ENCODE results near the gene WIPF1. TPM values are rescaled to one million over a fixed set of nuclear protein-coding genes. Genes with fewer than 3 reads are reported as not detected.

Gene WIPF1
- total RNA-seq, 1 experiment from 2014 or later: 6.4 TPM

DNA sequence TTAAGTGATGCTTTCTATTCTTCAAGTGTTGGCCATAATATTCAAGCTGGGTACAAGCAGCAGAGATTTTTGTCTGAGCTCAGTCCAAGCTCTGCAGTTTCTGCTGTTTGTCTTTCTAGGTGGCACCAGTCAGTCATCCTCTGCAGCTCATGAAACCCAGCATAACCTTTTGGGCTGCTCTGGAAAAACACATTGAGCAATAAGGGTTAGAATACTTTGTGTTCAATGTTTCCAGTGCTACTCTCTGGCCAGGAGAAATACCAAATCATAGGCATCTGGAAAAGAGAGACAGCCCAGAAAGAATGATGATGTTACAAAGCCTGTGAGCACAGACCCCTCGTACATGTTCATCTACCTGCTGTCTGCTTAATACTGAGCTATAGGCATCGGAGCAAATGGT, 19.5 kb upstream of the WIPF1 start:
- POLR2A ChIA-PET: no interaction called here

DNA sequence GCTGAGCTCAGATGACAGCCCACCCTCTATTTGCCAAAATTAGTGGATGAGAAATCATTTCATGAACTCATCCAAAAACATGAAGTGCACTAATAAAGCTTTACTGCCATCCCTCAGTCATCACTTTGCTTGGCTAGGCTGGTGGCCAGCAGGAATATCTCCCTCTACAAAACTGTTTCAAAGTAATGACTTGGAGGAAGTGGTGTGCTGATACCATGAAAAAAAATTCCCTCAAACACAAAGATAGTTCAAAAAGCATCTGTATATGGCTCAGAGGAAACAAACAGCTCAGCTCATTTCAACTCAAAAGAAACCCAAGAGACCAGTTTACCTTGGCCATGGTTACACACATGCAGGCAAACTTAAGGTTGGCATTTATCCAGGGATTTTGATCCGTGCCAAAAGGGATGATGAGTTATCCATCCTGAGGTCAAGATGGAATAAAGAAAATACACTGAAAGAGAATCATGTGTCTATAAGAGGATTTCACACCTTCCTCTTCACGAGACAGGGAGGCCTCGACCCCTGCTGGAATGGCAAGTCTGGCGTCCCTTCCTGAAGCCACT, 18.4 kb upstream of the WIPF1 start:
- H3K4me3 Mint-ChIP-seq: no peak overlapping the region
- TF ChIP-seq, protein P1, sequence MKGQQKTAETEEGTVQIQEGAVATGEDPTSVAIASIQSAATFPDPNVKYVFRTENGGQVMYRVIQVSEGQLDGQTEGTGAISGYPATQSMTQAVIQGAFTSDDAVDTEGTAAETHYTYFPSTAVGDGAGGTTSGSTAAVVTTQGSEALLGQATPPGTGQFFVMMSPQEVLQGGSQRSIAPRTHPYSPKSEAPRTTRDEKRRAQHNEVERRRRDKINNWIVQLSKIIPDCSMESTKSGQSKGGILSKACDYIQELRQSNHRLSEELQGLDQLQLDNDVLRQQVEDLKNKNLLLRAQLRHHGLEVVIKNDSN (CRISPR knock-in tag; IDR thresholded peaks at IDR 0.05): no peak
- TF ChIP-seq ZNF232 (CRISPR knock-in tag; IDR thresholded peaks at IDR 0.05) (no peak), ZBTB21 (CRISPR knock-in tag; IDR thresholded peaks at IDR 0.05; ENCODE audit: borderline replicate concordance) (no peak), NR1H2 (CRISPR knock-in tag; IDR thresholded peaks at IDR 0.05) (no peak), GRHL2 (CRISPR knock-in tag; IDR thresholded peaks at IDR 0.05; ENCODE audit: insufficient replicate concordance, severe bottlenecking) (no peak), NFATC4 (CRISPR knock-in tag; IDR thresholded peaks at IDR 0.05) (no peak), EMX1 (CRISPR knock-in tag; IDR thresholded peaks at IDR 0.05) (no peak), IRF2 (CRISPR knock-in tag; IDR thresholded peaks at IDR 0.05; ENCODE audit: borderline replicate concordance, low read depth) (no peak), HMGA2 (CRISPR knock-in tag; IDR thresholded peaks at IDR 0.05) (no peak), RORB (CRISPR knock-in tag; IDR thresholded peaks at IDR 0.05) (no peak), ZNF263 (CRISPR knock-in tag; IDR thresholded peaks at IDR 0.05; ENCODE audit: low read depth) (no peak)
- TF ChIP-seq, protein P2, sequence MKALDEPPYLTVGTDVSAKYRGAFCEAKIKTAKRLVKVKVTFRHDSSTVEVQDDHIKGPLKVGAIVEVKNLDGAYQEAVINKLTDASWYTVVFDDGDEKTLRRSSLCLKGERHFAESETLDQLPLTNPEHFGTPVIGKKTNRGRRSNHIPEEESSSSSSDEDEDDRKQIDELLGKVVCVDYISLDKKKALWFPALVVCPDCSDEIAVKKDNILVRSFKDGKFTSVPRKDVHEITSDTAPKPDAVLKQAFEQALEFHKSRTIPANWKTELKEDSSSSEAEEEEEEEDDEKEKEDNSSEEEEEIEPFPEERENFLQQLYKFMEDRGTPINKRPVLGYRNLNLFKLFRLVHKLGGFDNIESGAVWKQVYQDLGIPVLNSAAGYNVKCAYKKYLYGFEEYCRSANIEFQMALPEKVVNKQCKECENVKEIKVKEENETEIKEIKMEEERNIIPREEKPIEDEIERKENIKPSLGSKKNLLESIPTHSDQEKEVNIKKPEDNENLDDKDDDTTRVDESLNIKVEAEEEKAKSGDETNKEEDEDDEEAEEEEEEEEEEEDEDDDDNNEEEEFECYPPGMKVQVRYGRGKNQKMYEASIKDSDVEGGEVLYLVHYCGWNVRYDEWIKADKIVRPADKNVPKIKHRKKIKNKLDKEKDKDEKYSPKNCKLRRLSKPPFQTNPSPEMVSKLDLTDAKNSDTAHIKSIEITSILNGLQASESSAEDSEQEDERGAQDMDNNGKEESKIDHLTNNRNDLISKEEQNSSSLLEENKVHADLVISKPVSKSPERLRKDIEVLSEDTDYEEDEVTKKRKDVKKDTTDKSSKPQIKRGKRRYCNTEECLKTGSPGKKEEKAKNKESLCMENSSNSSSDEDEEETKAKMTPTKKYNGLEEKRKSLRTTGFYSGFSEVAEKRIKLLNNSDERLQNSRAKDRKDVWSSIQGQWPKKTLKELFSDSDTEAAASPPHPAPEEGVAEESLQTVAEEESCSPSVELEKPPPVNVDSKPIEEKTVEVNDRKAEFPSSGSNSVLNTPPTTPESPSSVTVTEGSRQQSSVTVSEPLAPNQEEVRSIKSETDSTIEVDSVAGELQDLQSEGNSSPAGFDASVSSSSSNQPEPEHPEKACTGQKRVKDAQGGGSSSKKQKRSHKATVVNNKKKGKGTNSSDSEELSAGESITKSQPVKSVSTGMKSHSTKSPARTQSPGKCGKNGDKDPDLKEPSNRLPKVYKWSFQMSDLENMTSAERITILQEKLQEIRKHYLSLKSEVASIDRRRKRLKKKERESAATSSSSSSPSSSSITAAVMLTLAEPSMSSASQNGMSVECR (CRISPR knock-in tag; IDR thresholded peaks at IDR 0.05; ENCODE audit: borderline replicate concordance): no peak
- TF ChIP-seq, protein P3, sequence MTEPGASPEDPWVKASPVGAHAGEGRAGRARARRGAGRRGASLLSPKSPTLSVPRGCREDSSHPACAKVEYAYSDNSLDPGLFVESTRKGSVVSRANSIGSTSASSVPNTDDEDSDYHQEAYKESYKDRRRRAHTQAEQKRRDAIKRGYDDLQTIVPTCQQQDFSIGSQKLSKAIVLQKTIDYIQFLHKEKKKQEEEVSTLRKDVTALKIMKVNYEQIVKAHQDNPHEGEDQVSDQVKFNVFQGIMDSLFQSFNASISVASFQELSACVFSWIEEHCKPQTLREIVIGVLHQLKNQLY (CRISPR knock-in tag; IDR thresholded peaks at IDR 0.05): no peak
- TF ChIP-seq, protein P4, sequence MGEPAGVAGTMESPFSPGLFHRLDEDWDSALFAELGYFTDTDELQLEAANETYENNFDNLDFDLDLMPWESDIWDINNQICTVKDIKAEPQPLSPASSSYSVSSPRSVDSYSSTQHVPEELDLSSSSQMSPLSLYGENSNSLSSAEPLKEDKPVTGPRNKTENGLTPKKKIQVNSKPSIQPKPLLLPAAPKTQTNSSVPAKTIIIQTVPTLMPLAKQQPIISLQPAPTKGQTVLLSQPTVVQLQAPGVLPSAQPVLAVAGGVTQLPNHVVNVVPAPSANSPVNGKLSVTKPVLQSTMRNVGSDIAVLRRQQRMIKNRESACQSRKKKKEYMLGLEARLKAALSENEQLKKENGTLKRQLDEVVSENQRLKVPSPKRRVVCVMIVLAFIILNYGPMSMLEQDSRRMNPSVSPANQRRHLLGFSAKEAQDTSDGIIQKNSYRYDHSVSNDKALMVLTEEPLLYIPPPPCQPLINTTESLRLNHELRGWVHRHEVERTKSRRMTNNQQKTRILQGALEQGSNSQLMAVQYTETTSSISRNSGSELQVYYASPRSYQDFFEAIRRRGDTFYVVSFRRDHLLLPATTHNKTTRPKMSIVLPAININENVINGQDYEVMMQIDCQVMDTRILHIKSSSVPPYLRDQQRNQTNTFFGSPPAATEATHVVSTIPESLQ (CRISPR knock-in tag; IDR thresholded peaks at IDR 0.05): no peak

More for the DNA sequence above, 19.5 kb upstream of the WIPF1 start:
- H3K27me3 Mint-ChIP-seq (ENCODE audit: low read depth): no peaks in the 10 kb centered on the region
- ATAC-seq (no peak), DNase-seq (ENCODE audit: low spot score) (no peak)
- H3K27ac Mint-ChIP-seq: no peak overlapping the region
- TF ChIP-seq GRHL2 (CRISPR knock-in tag; IDR thresholded peaks at IDR 0.05; ENCODE audit: insufficient replicate concordance, severe bottlenecking): no peak
- TF ChIP-seq CBFB (CRISPR knock-in tag; IDR thresholded peaks at IDR 0.05; ENCODE audit: low read depth): no peak
- TF ChIP-seq NR1H2 (CRISPR knock-in tag; IDR thresholded peaks at IDR 0.05): no peak
- TF ChIP-seq TCF7 (CRISPR knock-in tag; IDR thresholded peaks at IDR 0.05; ENCODE audit: low read depth): no peak
- TF ChIP-seq, protein P5, sequence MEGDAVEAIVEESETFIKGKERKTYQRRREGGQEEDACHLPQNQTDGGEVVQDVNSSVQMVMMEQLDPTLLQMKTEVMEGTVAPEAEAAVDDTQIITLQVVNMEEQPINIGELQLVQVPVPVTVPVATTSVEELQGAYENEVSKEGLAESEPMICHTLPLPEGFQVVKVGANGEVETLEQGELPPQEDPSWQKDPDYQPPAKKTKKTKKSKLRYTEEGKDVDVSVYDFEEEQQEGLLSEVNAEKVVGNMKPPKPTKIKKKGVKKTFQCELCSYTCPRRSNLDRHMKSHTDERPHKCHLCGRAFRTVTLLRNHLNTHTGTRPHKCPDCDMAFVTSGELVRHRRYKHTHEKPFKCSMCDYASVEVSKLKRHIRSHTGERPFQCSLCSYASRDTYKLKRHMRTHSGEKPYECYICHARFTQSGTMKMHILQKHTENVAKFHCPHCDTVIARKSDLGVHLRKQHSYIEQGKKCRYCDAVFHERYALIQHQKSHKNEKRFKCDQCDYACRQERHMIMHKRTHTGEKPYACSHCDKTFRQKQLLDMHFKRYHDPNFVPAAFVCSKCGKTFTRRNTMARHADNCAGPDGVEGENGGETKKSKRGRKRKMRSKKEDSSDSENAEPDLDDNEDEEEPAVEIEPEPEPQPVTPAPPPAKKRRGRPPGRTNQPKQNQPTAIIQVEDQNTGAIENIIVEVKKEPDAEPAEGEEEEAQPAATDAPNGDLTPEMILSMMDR (IDR thresholded peaks at IDR 0.05): no peak
- TF ChIP-seq, protein P3 (CRISPR knock-in tag; IDR thresholded peaks at IDR 0.05): no peak
- TF ChIP-seq, protein P4 (CRISPR knock-in tag; IDR thresholded peaks at IDR 0.05): no peak
- TF ChIP-seq NFYB (CRISPR knock-in tag; conservative IDR thresholded peaks at IDR 0.05; ENCODE audit: low read depth): no peak
- H3K36me3 Mint-ChIP-seq: no peaks in the 10 kb centered on the region
- no peaks in the 10 kb centered on the region for H3K9me3 Mint-ChIP-seq
- no peak overlapping the region for H3K4me3 Mint-ChIP-seq
- CTCF ChIA-PET: no interaction called here
- 0 out of 2 replicates have a peak, but pooled peaks cover 2% of the 10 kb centered on the region for H3K4me1 Mint-ChIP-seq

More for the DNA sequence above, 18.4 kb upstream of the WIPF1 start:
- no peak for DNase-seq (ENCODE audit: low spot score)
- ChIA-PET POLR2A (interaction anchor here (0.6 kb wide), 1 partner anchor 76 kb away, joined by 6 read pairs; no protein-coding TSS in a partner anchor), CTCF (interaction anchor here (0.9 kb wide), 2 partner anchors 69 to 81 kb away, joined by 3 read pairs; no protein-coding TSS in a partner anchor)
- ATAC-seq: no peak
- Mint-ChIP-seq H3K27ac (no peak overlapping the region), H3K36me3 (no peaks in the 10 kb centered on the region), H3K27me3 (ENCODE audit: low read depth) (no peaks in the 10 kb centered on the region), H3K4me1 (0 out of 2 replicates have a peak, but pooled peaks cover 2% of the 10 kb centered on the region), H3K9me3 (no peaks in the 10 kb centered on the region)

Measured in WTC11 (cell line).